ENCODE data around the gene SWI5. TPM values are rescaled to one million over a fixed set of nuclear protein-coding genes. Genes with fewer than 3 reads are reported as not detected.

The SWI5 gene
- total and polyA plus RNA-seq, 9 of the 15 experiments (the other 6 are each of a cell fraction or from before 2014, with no cell fraction given) = 62.8 to 133 (median 95.9) TPM

DNA sequence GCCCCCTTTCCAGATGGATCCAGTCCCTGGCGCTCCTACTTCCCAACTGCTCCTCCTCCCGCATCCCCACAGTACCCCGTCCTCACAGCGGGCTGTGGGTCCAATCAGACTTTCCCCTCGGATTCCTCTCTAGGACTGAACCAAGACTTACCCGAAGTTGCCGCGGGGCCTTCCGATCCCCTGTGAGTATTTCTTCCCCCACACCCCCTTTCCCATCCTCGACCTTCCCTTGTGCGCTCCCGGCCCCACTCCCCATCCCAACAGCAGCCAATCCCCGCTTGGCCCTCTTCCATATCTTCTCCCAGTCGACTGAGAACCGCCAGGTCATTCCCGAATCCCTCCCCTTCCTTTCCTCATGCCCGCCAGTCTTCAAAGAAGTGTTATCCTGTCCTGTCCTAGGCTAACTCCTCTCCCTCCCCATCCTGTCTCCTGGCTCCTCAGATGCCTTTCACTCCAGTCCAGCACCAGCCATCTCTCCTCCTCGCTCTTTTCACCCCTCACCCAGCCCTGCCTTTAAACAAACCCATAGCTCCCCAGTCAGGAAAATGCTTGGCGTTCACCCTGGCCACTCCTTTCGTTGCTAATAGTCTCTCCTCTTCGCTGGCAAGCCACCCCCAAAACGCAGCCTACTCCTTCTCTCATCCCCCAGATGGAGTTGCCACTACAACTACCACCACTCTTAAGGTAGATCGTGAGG lies 646 bp downstream of the SWI5 start (continued):
- TF ChIP-seq SMARCA5 (IDR thresholded peaks at IDR 0.05) (no peak), ARHGAP35 (IDR thresholded peaks at IDR 0.05; ENCODE audit: partially characterized antibody) (no peak), PURB (CRISPR knock-in tag; IDR thresholded peaks at IDR 0.05; ENCODE audit: low read depth) (no peak), ZNF644 (tag; IDR thresholded peaks at IDR 0.05; ENCODE audit: low read depth) (no peak), NFXL1 (CRISPR knock-in tag; IDR thresholded peaks at IDR 0.05) (0 out of 2 replicates have a peak, but pooled peaks have one; percentile 53), HNRNPK (IDR thresholded peaks at IDR 0.05; ENCODE audit: low read depth, low read length, poor library complexity, severe bottlenecking) (no peak), ZNF134 (CRISPR knock-in tag; conservative IDR thresholded peaks at IDR 0.05) (no peak), ZNF12 (CRISPR knock-in tag; IDR thresholded peaks at IDR 0.05) (no peak), ERF (CRISPR knock-in tag; IDR thresholded peaks at IDR 0.05) (no peak), STAT5B (CRISPR knock-in tag; IDR thresholded peaks at IDR 0.05) (no peak), MEIS2 (IDR thresholded peaks at IDR 0.05; ENCODE audit: partially characterized antibody) (no peak), RAD21 (CRISPR knock-in tag; conservative IDR thresholded peaks at IDR 0.05 in 1 of 2, IDR thresholded peaks at IDR 0.05 in 1 of 2) (no peak; a peak in 1 of 4 replicates), CTBP1 (IDR thresholded peaks at IDR 0.05; ENCODE audit: borderline replicate concordance) (no peak), KLF1 (tag; IDR thresholded peaks at IDR 0.05) (no peak), HCFC1 (IDR thresholded peaks at IDR 0.05; ENCODE audit: low read depth, low read length) (no peak), MEF2A (IDR thresholded peaks at IDR 0.05; ENCODE audit: control insufficient read depth, low read depth, low read length) (no peak), SMARCA4 (IDR thresholded peaks at IDR 0.05) (no peak), SETDB1 (IDR thresholded peaks at IDR 0.05; ENCODE audit: low read length) (peak; percentile 64), ZFP36 (IDR thresholded peaks at IDR 0.05; ENCODE audit: low read depth, low read length, partially characterized antibody) (no peak)
- TF ChIP-seq, protein P1, sequence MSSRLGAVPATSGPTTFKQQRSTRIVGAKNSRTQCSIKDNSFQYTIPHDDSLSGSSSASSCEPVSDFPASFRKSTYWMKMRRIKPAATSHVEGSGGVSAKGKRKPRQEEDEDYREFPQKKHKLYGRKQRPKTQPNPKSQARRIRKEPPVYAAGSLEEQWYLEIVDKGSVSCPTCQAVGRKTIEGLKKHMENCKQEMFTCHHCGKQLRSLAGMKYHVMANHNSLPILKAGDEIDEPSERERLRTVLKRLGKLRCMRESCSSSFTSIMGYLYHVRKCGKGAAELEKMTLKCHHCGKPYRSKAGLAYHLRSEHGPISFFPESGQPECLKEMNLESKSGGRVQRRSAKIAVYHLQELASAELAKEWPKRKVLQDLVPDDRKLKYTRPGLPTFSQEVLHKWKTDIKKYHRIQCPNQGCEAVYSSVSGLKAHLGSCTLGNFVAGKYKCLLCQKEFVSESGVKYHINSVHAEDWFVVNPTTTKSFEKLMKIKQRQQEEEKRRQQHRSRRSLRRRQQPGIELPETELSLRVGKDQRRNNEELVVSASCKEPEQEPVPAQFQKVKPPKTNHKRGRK (tag; IDR thresholded peaks at IDR 0.05) = no peak
- TF ChIP-seq, protein P2, sequence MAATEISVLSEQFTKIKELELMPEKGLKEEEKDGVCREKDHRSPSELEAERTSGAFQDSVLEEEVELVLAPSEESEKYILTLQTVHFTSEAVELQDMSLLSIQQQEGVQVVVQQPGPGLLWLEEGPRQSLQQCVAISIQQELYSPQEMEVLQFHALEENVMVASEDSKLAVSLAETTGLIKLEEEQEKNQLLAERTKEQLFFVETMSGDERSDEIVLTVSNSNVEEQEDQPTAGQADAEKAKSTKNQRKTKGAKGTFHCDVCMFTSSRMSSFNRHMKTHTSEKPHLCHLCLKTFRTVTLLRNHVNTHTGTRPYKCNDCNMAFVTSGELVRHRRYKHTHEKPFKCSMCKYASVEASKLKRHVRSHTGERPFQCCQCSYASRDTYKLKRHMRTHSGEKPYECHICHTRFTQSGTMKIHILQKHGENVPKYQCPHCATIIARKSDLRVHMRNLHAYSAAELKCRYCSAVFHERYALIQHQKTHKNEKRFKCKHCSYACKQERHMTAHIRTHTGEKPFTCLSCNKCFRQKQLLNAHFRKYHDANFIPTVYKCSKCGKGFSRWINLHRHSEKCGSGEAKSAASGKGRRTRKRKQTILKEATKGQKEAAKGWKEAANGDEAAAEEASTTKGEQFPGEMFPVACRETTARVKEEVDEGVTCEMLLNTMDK (IDR thresholded peaks at IDR 0.05; ENCODE audit: borderline replicate concordance, insufficient read depth, low read depth, low read length, poor library complexity, severe bottlenecking) = no peak
- TF ChIP-seq, protein P3, sequence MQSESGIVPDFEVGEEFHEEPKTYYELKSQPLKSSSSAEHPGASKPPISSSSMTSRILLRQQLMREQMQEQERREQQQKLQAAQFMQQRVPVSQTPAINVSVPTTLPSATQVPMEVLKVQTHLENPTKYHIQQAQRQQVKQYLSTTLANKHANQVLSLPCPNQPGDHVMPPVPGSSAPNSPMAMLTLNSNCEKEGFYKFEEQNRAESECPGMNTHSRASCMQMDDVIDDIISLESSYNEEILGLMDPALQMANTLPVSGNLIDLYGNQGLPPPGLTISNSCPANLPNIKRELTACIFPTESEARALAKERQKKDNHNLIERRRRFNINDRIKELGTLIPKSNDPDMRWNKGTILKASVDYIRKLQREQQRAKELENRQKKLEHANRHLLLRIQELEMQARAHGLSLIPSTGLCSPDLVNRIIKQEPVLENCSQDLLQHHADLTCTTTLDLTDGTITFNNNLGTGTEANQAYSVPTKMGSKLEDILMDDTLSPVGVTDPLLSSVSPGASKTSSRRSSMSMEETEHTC (IDR thresholded peaks at IDR 0.05) = no peak
- TF ChIP-seq, protein P4, sequence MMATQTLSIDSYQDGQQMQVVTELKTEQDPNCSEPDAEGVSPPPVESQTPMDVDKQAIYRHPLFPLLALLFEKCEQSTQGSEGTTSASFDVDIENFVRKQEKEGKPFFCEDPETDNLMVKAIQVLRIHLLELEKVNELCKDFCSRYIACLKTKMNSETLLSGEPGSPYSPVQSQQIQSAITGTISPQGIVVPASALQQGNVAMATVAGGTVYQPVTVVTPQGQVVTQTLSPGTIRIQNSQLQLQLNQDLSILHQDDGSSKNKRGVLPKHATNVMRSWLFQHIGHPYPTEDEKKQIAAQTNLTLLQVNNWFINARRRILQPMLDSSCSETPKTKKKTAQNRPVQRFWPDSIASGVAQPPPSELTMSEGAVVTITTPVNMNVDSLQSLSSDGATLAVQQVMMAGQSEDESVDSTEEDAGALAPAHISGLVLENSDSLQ (IDR thresholded peaks at IDR 0.05) = no peak
